IPS DF 6.9 (cell line): ENCODE data around the gene CRYZL1.

Experiments used
- DNase-seq: peaks from one replicate; pipeline ENCODE4 v3.0.0-alpha.2; 2013; ENCODE audit warnings: low read depth, low spot score
- H3K27ac ChIP-seq: one replicate; pipeline ENCODE4 v1.5.1; 2013; ENCODE audit warnings: low read length, control low read depth
- H3K27me3 ChIP-seq: 2 replicates; pipeline ENCODE4 v1.6.1; 2013; ENCODE audit warnings: mild to moderate bottlenecking, low read length; ENCODE audit not compliant: control insufficient read depth, insufficient read depth
- H3K36me3 ChIP-seq: 2 replicates; pipeline ENCODE4 v1.6.1; 2013; ENCODE audit warnings: low read length; ENCODE audit not compliant: control insufficient read depth, insufficient read depth
- H3K4me1 ChIP-seq: 2 replicates; pipeline ENCODE4 v1.6.1; 2013; ENCODE audit warnings: low read length; ENCODE audit not compliant: control insufficient read depth, insufficient read depth
- H3K4me3 ChIP-seq: 2 replicates; pipeline ENCODE4 v1.5.1; 2013; ENCODE audit warnings: mild to moderate bottlenecking, low read length
- H3K9me3 ChIP-seq: 2 replicates; pipeline ENCODE4 v1.6.1; 2013; ENCODE audit warnings: low read length, inconsistent platforms; ENCODE audit not compliant: control insufficient read depth, insufficient read depth
- WGBS: extraction: QIAGEN DNeasy Blood & Tissue Kit; methylation state at CpG from one replicate; pipeline ENCODE4 v1.1.7; 2013; ENCODE audit warnings: mixed read lengths, missing lambda C conversion rate; ENCODE audit not compliant: insufficient read length, insufficient coverage; 5-methylcytosine and 5-hydroxymethylcytosine counted together

CRYZL1 gene

GRCh38 chr21:33542640-33543504 lies 98.7 kb downstream of the CRYZL1 start, which contains the start of gene SON:
TSS of gene SON (plus strand) at chr21:33543038. CDS start at chr21:33543093, 55 bp downstream.
- H3K27me3 ChIP-seq, result no peaks in the 10 kb centered on the region
- peak; percentile 97 for DNase-seq
- no peaks in the 10 kb centered on the region for H3K9me3 ChIP-seq
- peak within 1 kb of the TSS; percentile 96 for H3K4me3 ChIP-seq
- 0 out of 2 replicates have a peak, but pooled peaks cover 3% of the 10 kb centered on the region for H3K36me3 ChIP-seq
- H3K27ac ChIP-seq, result no peak within 1 kb of the TSS
- no peaks in the 10 kb centered on the region for H3K4me1 ChIP-seq
- no CpG with 5 or more reads among the region's 57 CpGs for WGBS

- H3K4me1 ChIP-seq, result no peaks in the 10 kb centered on the region
- no CpG with 5 or more reads among the region's 56 CpGs for WGBS
- peaks cover 3% of the 10 kb centered on the region; the same call in 1 of the 2 replicates for H3K36me3 ChIP-seq
- H3K27me3 ChIP-seq, result no peaks in the 10 kb centered on the region
- peak within 1 kb of the TSS; percentile 96 for H3K4me3 ChIP-seq
- no peak within 1 kb of the TSS for H3K27ac ChIP-seq
- DNase-seq, result peak; percentile 47
- no peaks in the 10 kb centered on the region for H3K9me3 ChIP-seq
Observed at GRCh38 chr21:33541756-33542639, 99.5 kb downstream of the CRYZL1 start, which contains the start of gene GART. TSS of gene GART (minus strand) at chr21:33542117. CDS start at chr21:33539315, 2,802 bp downstream.

GRCh38 chr21:33541105-33541711 lies 100.3 kb downstream of the CRYZL1 start:
- Histone ChIP-seq H3K36me3 (peaks cover 9% of the 10 kb centered on the region; the same call in 1 of the 2 replicates), H3K27me3 (no peaks in the 10 kb centered on the region), H3K4me3 (peak overlapping the region; percentile 65), H3K4me1 (no peaks in the 10 kb centered on the region), H3K27ac (no peak overlapping the region), H3K9me3 (no peaks in the 10 kb centered on the region)
- WGBS, result no CpG with 5 or more reads among the region's 19 CpGs
- no peak for DNase-seq

- no CpG with 5 or more reads among the region's 3 CpGs for WGBS
- no peaks in the 10 kb centered on the region for H3K27me3 ChIP-seq
- H3K4me1 ChIP-seq, result no peaks in the 10 kb centered on the region
- H3K36me3 ChIP-seq, result peaks cover 12% of the 10 kb centered on the region; the same call in 1 of the 2 replicates
- H3K27ac ChIP-seq, result no peak overlapping the region
- no peak for DNase-seq
- H3K4me3 ChIP-seq, result no peak overlapping the region
- H3K9me3 ChIP-seq, result no peaks in the 10 kb centered on the region
Observed at GRCh38 chr21:33540711-33541104, 100.8 kb downstream of the CRYZL1 start.

- no CpG with 5 or more reads among the region's 4 CpGs for WGBS
- Histone ChIP-seq H3K4me1 (no peaks in the 10 kb centered on the region), H3K9me3 (no peaks in the 10 kb centered on the region), H3K27me3 (no peaks in the 10 kb centered on the region), H3K27ac (no peak overlapping the region), H3K4me3 (no peak overlapping the region), H3K36me3 (peaks cover 13% of the 10 kb centered on the region; the same call in 1 of the 2 replicates)
- no peak for DNase-seq
Observed at GRCh38 chr21:33539616-33540015, 101.9 kb downstream of the CRYZL1 start.
